Loucy (cell line): ENCODE data around the gene ATP10A.

ENCODE experiments used
- H2AFZ ChIP-seq: fragments of 200-600 bp; sonication (generic); 2 replicates; pipeline ENCODE4 v1.6.0; 2016; ENCODE audit warnings: antibody characterized with exemption, mild to moderate bottlenecking, low read length, moderate library complexity
- H3F3A ChIP-seq: fragments of 200-600 bp; 2 replicates; pipeline ENCODE4 v1.6.0; 2016; ENCODE audit warnings: antibody characterized with exemption, low read depth, mild to moderate bottlenecking
- H3K27me3 ChIP-seq: fragments of 200-600 bp; sonication (generic); 2 replicates; pipeline ENCODE4 v1.6.1; 2014; ENCODE audit warnings: low read length, mild to moderate bottlenecking; ENCODE audit not compliant: insufficient read depth, poor library complexity, severe bottlenecking
- H3K36me3 ChIP-seq: fragments of 200-600 bp; sonication (generic); 2 replicates; pipeline ENCODE4 v1.6.1; 2016; ENCODE audit warnings: low read length; ENCODE audit not compliant: insufficient read depth
- H3K4me1 ChIP-seq: fragments of 200-600 bp; sonication (generic); 2 replicates; pipeline ENCODE4 v1.5.1; 2014; ENCODE audit warnings: low read length, mild to moderate bottlenecking; ENCODE audit not compliant: insufficient read depth, poor library complexity, severe bottlenecking
- H3K4me2 ChIP-seq: fragments of 200-600 bp; sonication (generic); 2 replicates; pipeline ENCODE4 v1.6.0; 2014; ENCODE audit warnings: antibody characterized with exemption, low read length, low read depth, mild to moderate bottlenecking; ENCODE audit not compliant: poor library complexity, severe bottlenecking
- H3K4me3 ChIP-seq: fragments of 200-600 bp; sonication (generic); 2 replicates; pipeline ENCODE4 v1.5.1; 2014; ENCODE audit warnings: low read length, mild to moderate bottlenecking, mixed read lengths; ENCODE audit not compliant: poor library complexity, severe bottlenecking
- H3K79me2 ChIP-seq: fragments of 200-600 bp; sonication (generic); 2 replicates; pipeline ENCODE4 v1.6.1; 2014; ENCODE audit warnings: low read length; ENCODE audit not compliant: insufficient read depth
- H3K9ac ChIP-seq: fragments of 200-600 bp; sonication (generic); 2 replicates; pipeline ENCODE4 v1.6.0; 2014; ENCODE audit warnings: mild to moderate bottlenecking, low read depth, low read length, moderate library complexity; ENCODE audit not compliant: poor library complexity, severe bottlenecking
- H3K9me2 ChIP-seq: fragments of 200-600 bp; sonication (generic); replicated peaks from 2 replicates; pipeline ENCODE4 v1.6.1; 2016; ENCODE audit warnings: low read depth, low read length, mixed read lengths
- H3K9me3 ChIP-seq: fragments of 200-600 bp; sonication (generic); 2 replicates; pipeline ENCODE4 v1.6.1; 2014; ENCODE audit warnings: mild to moderate bottlenecking, antibody characterized with exemption, low read length, low read depth; ENCODE audit not compliant: insufficient read depth
- H4K20me1 ChIP-seq: fragments of 200-600 bp; sonication (generic); 2 replicates; pipeline ENCODE4 v1.6.0; 2014; ENCODE audit warnings: antibody characterized with exemption, low read length, mild to moderate bottlenecking; ENCODE audit not compliant: insufficient read depth, poor library complexity, severe bottlenecking
- EZH2phosphoT487 ChIP-seq: fragments of 200-600 bp; IDR thresholded peaks from 2 replicates; pipeline ENCODE4 v1.6.1; 2018; ENCODE audit warnings: antibody characterized with exemption, mild to moderate bottlenecking, moderate library complexity, borderline replicate concordance
- TF ChIP-seq, protein P1 (sequence below): fragments of 200-600 bp; sonication (generic); conservative IDR thresholded peaks from 2 replicates; pipeline ENCODE4 v1.5.1; 2014; ENCODE audit warnings: mild to moderate bottlenecking, antibody characterized with exemption, low read length

ATP10A gene

DNA sequence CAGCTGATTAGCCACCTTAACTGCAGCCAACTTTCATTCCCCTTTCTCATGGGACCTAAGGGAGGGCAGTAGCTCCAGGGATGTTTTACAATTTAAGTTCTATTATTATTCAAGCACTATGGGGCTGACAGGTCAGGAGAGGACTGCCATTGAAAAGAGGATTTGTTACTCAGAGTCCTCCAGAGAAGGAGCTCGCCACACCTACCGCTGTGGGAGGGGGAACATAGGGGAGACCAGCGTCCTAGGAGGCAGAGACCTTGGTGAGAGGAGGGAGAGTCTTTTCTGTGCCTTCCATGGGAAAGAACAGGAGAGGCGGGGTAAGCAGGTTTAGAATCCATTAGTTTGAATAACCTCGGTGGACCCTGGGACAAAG lies 14.4 kb downstream of the ATP10A start:
- H2AFZ ChIP-seq, result no peak overlapping the region
- no peaks in the 10 kb centered on the region for H3K36me3 ChIP-seq
- no peak overlapping the region for H3K4me2 ChIP-seq
- no peaks in the 10 kb centered on the region for H3K4me1 ChIP-seq
- TF ChIP-seq, protein P1, sequence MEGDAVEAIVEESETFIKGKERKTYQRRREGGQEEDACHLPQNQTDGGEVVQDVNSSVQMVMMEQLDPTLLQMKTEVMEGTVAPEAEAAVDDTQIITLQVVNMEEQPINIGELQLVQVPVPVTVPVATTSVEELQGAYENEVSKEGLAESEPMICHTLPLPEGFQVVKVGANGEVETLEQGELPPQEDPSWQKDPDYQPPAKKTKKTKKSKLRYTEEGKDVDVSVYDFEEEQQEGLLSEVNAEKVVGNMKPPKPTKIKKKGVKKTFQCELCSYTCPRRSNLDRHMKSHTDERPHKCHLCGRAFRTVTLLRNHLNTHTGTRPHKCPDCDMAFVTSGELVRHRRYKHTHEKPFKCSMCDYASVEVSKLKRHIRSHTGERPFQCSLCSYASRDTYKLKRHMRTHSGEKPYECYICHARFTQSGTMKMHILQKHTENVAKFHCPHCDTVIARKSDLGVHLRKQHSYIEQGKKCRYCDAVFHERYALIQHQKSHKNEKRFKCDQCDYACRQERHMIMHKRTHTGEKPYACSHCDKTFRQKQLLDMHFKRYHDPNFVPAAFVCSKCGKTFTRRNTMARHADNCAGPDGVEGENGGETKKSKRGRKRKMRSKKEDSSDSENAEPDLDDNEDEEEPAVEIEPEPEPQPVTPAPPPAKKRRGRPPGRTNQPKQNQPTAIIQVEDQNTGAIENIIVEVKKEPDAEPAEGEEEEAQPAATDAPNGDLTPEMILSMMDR, result no peak
- TF ChIP-seq EZH2phosphoT487, result no peak
- H3K27me3 ChIP-seq, result no peaks in the 10 kb centered on the region
- H3K4me3 ChIP-seq, result no peak overlapping the region
- H3K79me2 ChIP-seq, result no peaks in the 10 kb centered on the region
- H3K9ac ChIP-seq, result no peak overlapping the region
- H3K9me3 ChIP-seq, result peaks cover 20% of the 10 kb centered on the region; the same call in 1 of the 2 replicates
- H3K9me2 ChIP-seq, result no peaks in the 10 kb centered on the region
- no peaks in the 10 kb centered on the region for H4K20me1 ChIP-seq
- no peaks in the 10 kb centered on the region for H3F3A ChIP-seq

GRCh38 chr15:25848325-25848724 lies 14.8 kb downstream of the ATP10A start:
- Histone ChIP-seq H3K27me3 (no peaks in the 10 kb centered on the region), H3K79me2 (no peaks in the 10 kb centered on the region), H3K9ac (no peak overlapping the region), H3F3A (no peaks in the 10 kb centered on the region), H3K4me1 (no peaks in the 10 kb centered on the region), H3K4me2 (no peak overlapping the region), H4K20me1 (no peaks in the 10 kb centered on the region), H3K9me3 (peaks cover 20% of the 10 kb centered on the region; the same call in 1 of the 2 replicates), H2AFZ (no peak overlapping the region), H3K36me3 (no peaks in the 10 kb centered on the region), H3K9me2 (no peaks in the 10 kb centered on the region), H3K4me3 (no peak overlapping the region)
- no peak for TF ChIP-seq EZH2phosphoT487
- TF ChIP-seq, protein P1, result no peak

DNA sequence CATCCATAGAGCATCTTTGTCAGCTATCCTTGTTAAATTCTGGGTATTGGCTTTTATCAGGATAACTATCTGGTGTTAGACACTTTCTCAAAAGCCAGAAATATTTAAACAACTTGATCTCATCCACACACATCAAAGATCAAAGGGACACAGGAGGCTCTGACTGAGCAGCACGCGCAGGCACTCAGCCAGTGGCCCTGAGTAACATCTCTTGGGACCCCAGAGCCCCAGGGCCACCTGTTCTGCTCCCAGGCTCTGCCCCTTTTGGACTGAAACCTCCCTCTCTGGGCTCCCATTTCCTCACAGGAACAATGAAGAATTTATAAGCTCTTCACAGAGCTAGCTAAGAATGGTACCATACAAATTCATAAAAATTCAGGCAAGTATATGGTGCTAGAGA lies 16.1 kb downstream of the ATP10A start:
- H3K9ac ChIP-seq, result no peak overlapping the region
- H3K4me2 ChIP-seq, result no peak overlapping the region
- H3K79me2 ChIP-seq, result no peaks in the 10 kb centered on the region
- H4K20me1 ChIP-seq, result no peaks in the 10 kb centered on the region
- H3K4me1 ChIP-seq, result no peaks in the 10 kb centered on the region
- peaks cover 12% of the 10 kb centered on the region; the same call in 1 of the 2 replicates for H3K9me3 ChIP-seq
- H3K9me2 ChIP-seq, result no peaks in the 10 kb centered on the region
- H3F3A ChIP-seq, result no peaks in the 10 kb centered on the region
- H3K27me3 ChIP-seq, result no peaks in the 10 kb centered on the region
- H2AFZ ChIP-seq, result no peak overlapping the region
- TF ChIP-seq, protein P1, result no peak
- no peak for TF ChIP-seq EZH2phosphoT487
- H3K36me3 ChIP-seq, result no peaks in the 10 kb centered on the region
- H3K4me3 ChIP-seq, result no peak overlapping the region
